Heart right ventricle (tissue), 16 donors: Measurements from ENCODE around the gene IL9. TPM values are rescaled to one million over a fixed set of nuclear protein-coding genes. Genes with fewer than 3 reads are reported as not detected.
A peak's percentile ranks its signal among the peaks of the same experiment; 100 is the strongest.

Experiments used
- ATAC-seq, 8 donors: fragments of 200-7000 bp; cut with Tn5 transposase; one replicate each; pipeline ENCODE4 v1.9.1; 2020; ENCODE audit warnings: mild to moderate bottlenecking in 8 of 8, moderate library complexity in 8 of 8, moderate number of reproducible peaks in 1 of 8
- DNase-seq, 2 donors: peaks; one replicate each; pipeline ENCODE4 v3.0.0-alpha.2; 2020
- H3K27ac ChIP-seq, 10 donors: fragments of 200-600 bp; sonication (generic) in 2 of 10; one replicate each; pipeline versions ENCODE4 v1.5.0 to v1.8.0; 2020 to 2022; ENCODE audit warnings: mild to moderate bottlenecking in 3 of 10
- H3K27me3 ChIP-seq, 7 donors: fragments of 200-600 bp; one replicate each; pipeline ENCODE4 v1.8.0; 2021 to 2022; ENCODE audit warnings: mild to moderate bottlenecking in 2 of 7
- H3K36me3 ChIP-seq, 9 donors: fragments of 200-600 bp; sonication (generic) in 1 of 9; one replicate each; pipeline versions ENCODE4 v1.5.0 to v1.8.0; 2020 to 2022; ENCODE audit warnings: mild to moderate bottlenecking in 2 of 9
- H3K4me1 ChIP-seq, 9 donors: fragments of 200-600 bp; sonication (generic) in 1 of 9; one replicate each; pipeline versions ENCODE4 v1.5.0 to v1.8.0; 2020 to 2022; ENCODE audit warnings: mild to moderate bottlenecking in 4 of 9
- H3K4me3 ChIP-seq, 10 donors: fragments of 200-600 bp; sonication (generic) in 2 of 10; one replicate each; pipeline versions ENCODE4 v1.5.0 to v1.8.0; 2020 to 2022; ENCODE audit warnings: mild to moderate bottlenecking in 7 of 10, moderate library complexity in 2 of 10
- H3K9me3 ChIP-seq, 11 donors: fragments of 200-600 bp in 10 of 11; sonication (generic) in 2 of 11; one replicate each; pipeline versions ENCODE4 v1.5.0 to v1.8.0; 2013 to 2022; ENCODE audit warnings: mild to moderate bottlenecking in 2 of 11, control low read depth in 1 of 11, moderate library complexity in 1 of 11
- WGBS, 2 donors: extraction: QIAGEN DNeasy Blood & Tissue Kit; methylation state at CpG; one replicate each; pipeline ENCODE4 v1.1.7; 2013; ENCODE audit warnings: inconsistent platforms in 1 of 2; 5-methylcytosine and 5-hydroxymethylcytosine counted together
- intact Hi-C, 10 donors: fragments of 100-400 bp; cut with DNase I; formaldehyde crosslinking; loops; one replicate each; pipeline versions ENCODE4 v1.11.1 to v1.14.2; 2022
- polyA plus RNA-seq, 2 donors: library from polyadenylated mRNA; stranded (reverse); fragments of 200-250 nt; gene quantifications; one replicate each; pipeline ENCODE4 v1.2.3, GENCODE V29; 2013
- total RNA-seq, 10 donors: library from RNA; stranded (reverse); fragmentation: NEBNext Ultra II Directional in 3 of 10; extraction: Animal tissue kit (Norgen Biotek cat#: 25700) in 3 of 10; gene quantifications; one replicate each; pipeline versions ENCODE4 v1.2.1 to v1.2.4, GENCODE V29; 2021 to 2023
- TF ChIP-seq, protein P1 (sequence below), 9 donors: fragments of 200-600 bp; sonication (generic) in 2 of 9; IDR thresholded peaks; one replicate each; pipeline versions ENCODE4 v1.5.0 to v1.8.0; 2021 to 2022; ENCODE audit warnings: antibody characterized with exemption in 9 of 9, mild to moderate bottlenecking in 5 of 9, moderate library complexity in 1 of 9
- donor health status: Arrhythmogenic right ventricular cardiomyopathy.
- donor health status: ischemic (EF 13 %, LVEDD 7.1; RV severe dilation, severe dysfunction).
- donor health status: healthy with polysubstance abuse.
- donor health status: DM: no; HTN: yes; CAD: no.
- donor health status: DM: no; HTN: no; CAD: no.
- donor health status: ischemic (EF 25% LVEDD 6.9; RV normal size, moderate dysfunction).
- donor health status: ischemic (EF 25% LVEDD 5.7; RV mildly dilated, moderate dysfunction).
- donor health status: healthy.
- donor health status: DM: yes; HTN: yes; CAD: no.
- donor health status: Ischemic cardiomyopathy.
- donor health status: ischemic (EF 35%, LVEDD 5.7; RV mildly dilated, moderate dysfunction).
- donor health status: nonischemic (EF 11% LVEDD 7.7; RV severe dilation, severe dysfunction).
- donor health status: DM: yes; HTN: yes; CAD: no.
- donor health status: PGD.
- donor health status: ischemic (EF 29% LVEDD 5.4; RV normal size, mild dysfunction).
- donor health status: nonischemic (EF 23%, LVEDD 6.1; RV moderate dilation, normal function).

The IL9 gene
- total and polyA plus RNA-seq, 12 donors = not detected

DNA sequence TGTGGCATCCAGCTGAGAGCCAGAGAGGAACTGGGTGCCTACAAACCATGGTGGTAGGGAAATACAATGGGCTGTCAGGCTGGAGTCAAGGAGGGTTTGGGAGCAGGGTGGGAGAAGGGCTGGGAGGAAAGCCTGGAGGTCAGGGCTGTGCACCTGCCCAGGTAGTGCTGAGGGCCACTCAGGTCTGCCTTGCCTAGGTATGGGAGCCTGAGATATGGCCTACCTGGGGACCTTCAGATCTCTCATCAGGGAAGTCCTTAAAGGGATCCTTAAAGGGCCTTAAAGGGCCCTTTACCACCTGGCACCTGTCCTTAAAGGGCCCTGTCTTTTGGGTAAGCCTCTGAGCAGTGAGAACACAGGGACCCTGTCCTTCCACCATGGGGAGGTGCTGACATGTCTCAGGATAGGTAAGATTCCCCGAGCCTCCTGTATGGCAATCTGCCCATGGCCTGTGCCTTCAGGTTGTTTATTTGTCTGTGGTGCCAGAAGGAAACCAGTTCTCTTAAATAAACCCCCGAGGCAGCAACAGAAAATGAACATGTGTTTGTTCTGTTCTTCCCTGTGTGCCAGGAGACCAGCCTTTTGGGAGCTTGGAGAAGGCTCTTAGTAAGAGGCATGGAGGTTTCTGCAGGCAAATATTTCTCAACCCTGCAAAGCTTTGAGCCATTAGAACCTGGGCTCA lies 37.9 kb downstream of the IL9 start:
- ATAC-seq (no peak), DNase-seq (no peak)
- H3K36me3 ChIP-seq = no peaks in the 10 kb centered on the region
- H3K27me3 ChIP-seq = peaks cover 0 to 6% (median 0%) of the 10 kb centered on the region in 7 donors
- no peak overlapping the region for H3K27ac ChIP-seq
- H3K4me1 ChIP-seq = no peaks in the 10 kb centered on the region
- intact Hi-C loops = no loop called here
- H3K4me3 ChIP-seq = no peak overlapping the region
- TF ChIP-seq, protein P1, sequence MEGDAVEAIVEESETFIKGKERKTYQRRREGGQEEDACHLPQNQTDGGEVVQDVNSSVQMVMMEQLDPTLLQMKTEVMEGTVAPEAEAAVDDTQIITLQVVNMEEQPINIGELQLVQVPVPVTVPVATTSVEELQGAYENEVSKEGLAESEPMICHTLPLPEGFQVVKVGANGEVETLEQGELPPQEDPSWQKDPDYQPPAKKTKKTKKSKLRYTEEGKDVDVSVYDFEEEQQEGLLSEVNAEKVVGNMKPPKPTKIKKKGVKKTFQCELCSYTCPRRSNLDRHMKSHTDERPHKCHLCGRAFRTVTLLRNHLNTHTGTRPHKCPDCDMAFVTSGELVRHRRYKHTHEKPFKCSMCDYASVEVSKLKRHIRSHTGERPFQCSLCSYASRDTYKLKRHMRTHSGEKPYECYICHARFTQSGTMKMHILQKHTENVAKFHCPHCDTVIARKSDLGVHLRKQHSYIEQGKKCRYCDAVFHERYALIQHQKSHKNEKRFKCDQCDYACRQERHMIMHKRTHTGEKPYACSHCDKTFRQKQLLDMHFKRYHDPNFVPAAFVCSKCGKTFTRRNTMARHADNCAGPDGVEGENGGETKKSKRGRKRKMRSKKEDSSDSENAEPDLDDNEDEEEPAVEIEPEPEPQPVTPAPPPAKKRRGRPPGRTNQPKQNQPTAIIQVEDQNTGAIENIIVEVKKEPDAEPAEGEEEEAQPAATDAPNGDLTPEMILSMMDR (IDR thresholded peaks at IDR 0.05) = no peak
- WGBS, 2 donors = 72 to 74% methylated on average over 2 of the region's 2 CpGs
- peaks cover 0 to 10% (median 0%) of the 10 kb centered on the region in 11 donors for H3K9me3 ChIP-seq

DNA sequence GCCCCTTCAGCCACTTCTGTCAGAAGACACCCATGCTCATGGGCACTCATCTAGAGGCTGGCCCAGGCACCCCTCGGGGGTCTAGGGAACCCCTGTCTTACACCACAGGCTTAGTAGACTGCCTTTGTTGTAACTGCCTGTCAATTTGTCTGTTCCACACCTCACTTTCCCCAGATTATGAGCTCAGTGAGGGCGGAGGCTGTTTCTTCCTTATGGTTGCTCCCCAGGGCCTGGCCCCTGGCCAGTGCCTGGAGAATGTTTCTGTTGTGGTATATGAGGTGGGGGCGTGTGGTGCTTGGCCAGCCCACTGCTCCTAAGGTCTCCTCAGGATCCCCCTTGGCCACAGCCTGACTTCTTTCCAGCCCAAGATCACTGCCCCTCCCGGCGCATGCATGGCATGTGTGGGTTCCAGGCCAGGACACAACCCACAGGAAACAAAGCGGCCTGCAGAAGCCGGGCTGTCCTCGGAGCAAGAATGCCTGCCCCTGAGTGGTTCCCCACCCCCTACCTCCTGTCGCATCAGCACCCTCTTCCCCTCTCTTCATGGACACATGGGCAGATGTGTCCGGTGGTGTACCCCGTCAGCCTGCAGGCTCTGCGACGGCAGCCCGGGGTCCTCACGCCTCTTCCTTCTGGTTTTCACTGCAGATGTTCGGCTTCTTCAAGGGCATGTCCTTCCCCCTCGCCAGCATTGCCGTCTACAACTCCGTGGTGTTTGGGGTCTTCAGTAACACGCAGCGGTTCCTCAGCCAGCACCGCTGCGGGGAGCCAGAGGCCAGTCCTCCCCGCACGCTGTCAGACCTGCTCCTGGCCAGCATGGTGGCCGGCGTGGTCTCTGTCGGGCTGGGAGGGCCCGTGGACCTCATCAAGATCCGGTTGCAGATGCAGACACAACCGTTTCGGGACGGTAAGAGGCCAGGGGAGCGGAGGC lies 43.5 kb downstream of the IL9 start:
- intact Hi-C loops = no loop called here
- 85 to 89% methylated on average over 32 to 34 of the region's 34 CpGs for WGBS, 2 donors
- Histone ChIP-seq H3K9me3 (peaks cover 0 to 10% (median 0%) of the 10 kb centered on the region in 11 donors), H3K4me1 (no peaks in the 10 kb centered on the region), H3K4me3 (no peak overlapping the region), H3K36me3 (no peaks in the 10 kb centered on the region), H3K27ac (no peak overlapping the region), H3K27me3 (peaks cover 0 to 6% (median 0%) of the 10 kb centered on the region in 7 donors)
- DNase-seq = no peak
- TF ChIP-seq, protein P1 (IDR thresholded peaks at IDR 0.05) = no peak
- ATAC-seq = peak in 1 of 8 donors; percentile 33

DNA sequence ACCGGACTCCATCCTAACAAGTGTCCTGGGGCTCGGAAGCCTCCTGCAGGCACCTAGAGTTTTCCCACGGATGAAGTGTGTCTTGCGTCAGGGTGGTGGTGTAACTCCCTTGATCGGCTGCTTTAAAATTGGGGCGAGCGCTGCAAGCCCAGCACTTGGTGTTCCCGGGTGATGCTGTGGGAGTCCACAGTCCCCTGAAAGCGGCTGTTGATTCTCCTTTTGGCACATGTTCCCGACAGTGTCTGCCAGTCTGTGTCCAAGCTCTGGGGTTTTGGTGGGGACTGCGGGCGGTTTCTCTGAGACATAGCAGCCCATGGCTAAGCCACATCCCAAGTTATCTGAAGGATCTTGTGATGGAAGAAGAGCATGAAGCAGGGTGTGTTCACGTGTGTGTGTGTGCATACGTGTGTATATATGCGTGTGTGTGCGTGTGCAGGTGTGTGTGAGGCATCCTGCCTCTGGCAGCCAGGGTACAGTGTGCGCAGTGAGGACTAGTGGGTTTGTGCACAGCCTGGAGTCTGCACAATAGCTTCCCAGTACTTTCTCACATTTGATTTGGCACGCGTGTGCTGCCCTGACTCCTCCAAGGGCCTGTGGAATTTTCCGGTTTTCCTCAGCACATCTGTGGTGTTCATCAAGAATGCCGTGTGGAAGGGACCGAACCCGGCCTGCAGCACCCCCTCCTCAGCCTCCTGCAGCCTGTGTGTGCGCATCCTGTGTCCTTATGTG lies 44.3 kb downstream of the IL9 start:
- H3K36me3 ChIP-seq = no peaks in the 10 kb centered on the region
- H3K4me1 ChIP-seq = no peaks in the 10 kb centered on the region
- WGBS, 2 donors = 74 to 85% methylated on average over 24 of the region's 24 CpGs
- intact Hi-C loops = no loop called here
- H3K9me3 ChIP-seq = peaks cover 0 to 10% (median 0%) of the 10 kb centered on the region in 11 donors
- DNase-seq (no peak), ATAC-seq (no peak)
- H3K27ac ChIP-seq = no peak overlapping the region
- no peak overlapping the region for H3K4me3 ChIP-seq
- TF ChIP-seq, protein P1 (IDR thresholded peaks at IDR 0.05) = no peak
- H3K27me3 ChIP-seq = peaks cover 0 to 3% (median 0%) of the 10 kb centered on the region in 7 donors

DNA sequence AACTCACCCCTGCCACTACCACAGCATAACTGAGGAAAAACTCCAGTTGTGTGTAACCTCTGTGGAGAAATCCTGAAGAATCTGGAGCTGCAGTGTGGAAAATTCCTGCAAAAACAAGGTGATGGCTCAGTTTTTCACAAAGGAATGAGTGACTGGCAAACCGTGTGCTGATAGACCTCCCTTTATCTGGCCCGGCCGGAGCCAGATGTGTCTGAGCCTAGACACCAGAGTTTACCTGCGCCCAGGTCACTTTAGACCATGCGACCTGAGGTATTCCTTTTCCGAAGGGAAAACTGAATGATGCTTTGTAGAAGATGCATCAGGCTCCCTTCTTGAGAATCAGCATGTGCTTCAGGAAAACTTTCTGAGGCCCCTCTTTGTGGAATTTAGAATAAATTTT lies 45.0 kb downstream of the IL9 start:
- DNase-seq = no peak
- intact Hi-C loops = no loop called here

More for the DNA sequence above, 45.0 kb downstream of the IL9 start:
- Histone ChIP-seq H3K27me3 (peaks cover 0 to 3% (median 0%) of the 10 kb centered on the region in 7 donors), H3K36me3 (no peaks in the 10 kb centered on the region), H3K9me3 (peaks cover 0 to 10% (median 0%) of the 10 kb centered on the region in 11 donors), H3K4me1 (no peaks in the 10 kb centered on the region), H3K4me3 (no peak overlapping the region), H3K27ac (no peak overlapping the region)
- TF ChIP-seq, protein P1 (IDR thresholded peaks at IDR 0.05) = no peak
- no peak for ATAC-seq
- 88 to 89% methylated on average over 6 of the region's 6 CpGs for WGBS, 2 donors
